NCI-H69 (cell line): ENCODE data around the gene CSRP1.
"Not testable (repeated sequence)": the region's sequence is repeated elsewhere in the genome, so short reads cannot be mapped to it uniquely, and the experiment has no call there.

ENCODE experiments used
- DNase-seq: peaks from one replicate; lab custom pipeline; 2025; lab: John Stamatoyannopoulos, UW

CSRP1 gene

GRCh38 chr1:201506557-201507359 is at the start of gene CSRP1:
CSRP1 (minus strand) TSS chr1:201507123; CDS start chr1:201496303, 10,820 bp downstream.
- DNase-seq, result peak; percentile 91

- DNase-seq, result peak; percentile 40
Observed at GRCh38 chr1:201555593-201555945, 48.6 kb upstream of the CSRP1 start.

GRCh38 chr1:201554789-201555592 is 48.1 kb upstream of the CSRP1 start:
- DNase-seq, result peak; percentile 76

GRCh38 chr1:201554190-201554600 is 47.3 kb upstream of the CSRP1 start:
- DNase-seq, result no peak

DNA sequence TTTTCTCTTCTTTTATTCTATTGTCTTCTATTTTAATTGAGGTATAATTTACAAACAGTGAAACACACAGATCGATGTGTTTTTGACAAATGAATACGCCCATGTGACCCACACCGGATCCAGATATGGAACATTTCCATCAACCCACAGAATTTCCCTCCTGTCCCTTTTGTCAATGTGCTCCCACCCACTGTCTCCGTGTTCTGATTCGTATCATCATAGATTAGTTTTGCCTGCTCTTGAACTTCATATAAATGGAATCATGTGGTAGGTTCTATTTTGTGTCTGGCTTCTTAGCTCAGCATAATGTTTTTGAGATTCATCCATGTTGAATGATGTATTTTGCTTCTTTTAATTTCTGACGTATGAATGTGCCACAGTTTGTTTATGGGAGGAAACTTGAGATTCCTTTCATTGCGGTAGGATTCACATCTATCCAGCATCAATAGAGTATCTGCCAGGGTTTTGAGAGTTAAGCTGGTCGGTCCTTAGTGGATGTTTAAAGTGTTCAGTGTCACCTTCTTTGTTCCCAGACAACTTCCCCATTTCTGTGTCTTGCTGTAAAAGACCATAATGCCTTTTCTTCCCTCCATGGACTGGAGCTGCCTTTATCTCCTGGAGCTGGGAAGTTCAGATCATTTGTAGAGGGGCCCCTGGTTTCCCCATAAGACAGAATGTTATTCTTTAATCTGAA is 46.7 kb upstream of the CSRP1 start:
- no peak for DNase-seq

DNA sequence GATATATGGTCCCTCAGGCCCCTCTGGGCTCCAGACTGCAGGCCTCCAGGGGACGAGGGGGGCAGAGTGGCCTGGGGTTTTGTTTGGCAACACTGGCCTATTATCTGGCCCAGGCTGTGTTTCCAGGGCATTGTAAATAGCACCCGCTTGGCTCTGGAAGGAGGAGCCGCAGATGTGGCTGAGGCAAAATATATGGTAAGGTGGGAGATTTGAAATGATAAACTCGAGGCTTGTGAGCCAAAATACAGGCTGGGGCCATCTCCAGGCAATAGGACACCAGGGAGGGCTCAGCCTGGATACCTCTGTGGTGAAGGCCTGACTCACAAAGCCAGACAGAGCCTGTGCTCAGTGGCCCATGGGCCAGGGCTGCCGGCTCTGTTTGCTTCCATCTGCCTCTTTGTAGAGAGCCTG is 46.0 kb upstream of the CSRP1 start:
- DNase-seq, result peak; percentile 78

DNA sequence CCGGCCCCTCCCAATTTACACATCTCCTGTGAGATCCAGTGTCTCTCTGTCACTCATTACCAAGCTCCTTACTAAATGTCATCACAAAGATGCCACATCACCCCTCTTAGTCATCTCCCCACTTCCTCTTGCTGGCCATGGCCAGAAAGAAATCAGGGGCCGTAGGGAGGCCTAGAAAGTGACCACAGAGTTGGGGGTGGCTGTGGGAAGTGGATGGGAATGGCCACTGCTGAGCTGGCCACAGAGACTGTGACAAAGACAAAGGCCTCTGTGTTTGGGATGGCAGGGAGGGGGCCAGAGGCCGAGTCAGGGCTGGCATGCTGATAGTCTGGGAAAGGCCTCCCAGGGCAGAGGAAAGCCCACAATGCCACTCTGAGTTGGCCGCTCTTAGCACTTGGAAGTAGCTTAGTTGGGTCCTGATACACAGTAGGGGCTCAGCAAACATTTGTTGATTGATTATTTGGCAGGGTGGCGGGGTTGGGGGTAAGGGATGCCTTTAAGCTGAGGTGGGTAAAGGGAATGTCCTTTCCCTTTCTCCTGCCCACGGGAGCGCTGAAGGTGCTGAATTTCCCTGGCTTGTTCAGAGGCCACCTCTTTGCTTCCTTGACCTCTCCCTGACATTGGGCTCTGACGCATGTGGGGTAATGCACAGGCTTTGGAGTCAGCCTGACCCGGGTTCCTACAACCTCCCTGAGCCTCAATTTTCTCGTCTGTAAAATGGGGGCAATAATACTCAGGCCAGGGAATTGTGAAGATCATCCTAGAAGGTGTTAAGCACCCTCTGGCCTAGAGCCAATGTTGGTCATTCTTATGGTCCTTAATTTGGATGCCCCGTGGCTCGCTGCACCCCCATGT is 45.2 kb upstream of the CSRP1 start:
- DNase-seq, result no peak

DNA sequence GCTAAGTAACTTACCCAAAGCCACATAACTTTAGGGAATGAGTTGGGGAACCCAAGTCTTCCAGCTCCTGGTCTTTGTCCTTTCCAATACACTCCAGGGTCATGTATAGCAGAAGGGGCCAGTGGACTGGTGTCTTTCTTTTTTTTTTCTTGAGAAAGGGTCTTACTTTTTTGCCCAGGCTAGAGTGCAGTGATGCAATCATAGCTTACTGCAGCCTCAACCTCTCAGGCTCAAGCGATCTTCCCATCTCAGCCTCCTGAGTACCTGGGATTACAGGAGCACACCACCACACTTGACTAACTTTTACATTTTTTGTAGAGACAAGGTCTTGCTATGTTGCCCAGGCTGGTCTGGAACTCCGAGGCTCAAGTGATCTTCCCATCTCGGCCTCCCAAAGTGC is 44.2 kb upstream of the CSRP1 start:
- DNase-seq, result no peak

DNA sequence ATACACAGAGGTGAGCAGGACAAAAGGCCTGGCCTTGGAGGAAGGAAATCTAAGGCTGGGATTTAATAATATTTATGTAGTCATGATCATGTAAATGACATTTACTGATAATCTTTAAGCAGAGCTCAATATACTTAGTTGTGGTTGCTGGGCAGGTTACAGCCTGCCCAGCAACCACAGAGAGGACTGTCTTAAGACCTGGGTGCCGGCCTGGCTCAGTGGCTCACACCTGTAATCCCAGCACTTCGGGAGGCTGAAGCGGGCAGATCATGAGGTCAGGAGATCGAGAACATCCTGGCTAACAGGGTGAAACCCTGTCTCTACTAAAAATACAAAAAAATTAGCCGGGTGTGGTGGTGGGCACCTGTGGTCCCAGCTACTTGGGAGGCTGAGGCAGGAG is 42.6 kb upstream of the CSRP1 start:
- not testable (repeated sequence) for DNase-seq

DNA sequence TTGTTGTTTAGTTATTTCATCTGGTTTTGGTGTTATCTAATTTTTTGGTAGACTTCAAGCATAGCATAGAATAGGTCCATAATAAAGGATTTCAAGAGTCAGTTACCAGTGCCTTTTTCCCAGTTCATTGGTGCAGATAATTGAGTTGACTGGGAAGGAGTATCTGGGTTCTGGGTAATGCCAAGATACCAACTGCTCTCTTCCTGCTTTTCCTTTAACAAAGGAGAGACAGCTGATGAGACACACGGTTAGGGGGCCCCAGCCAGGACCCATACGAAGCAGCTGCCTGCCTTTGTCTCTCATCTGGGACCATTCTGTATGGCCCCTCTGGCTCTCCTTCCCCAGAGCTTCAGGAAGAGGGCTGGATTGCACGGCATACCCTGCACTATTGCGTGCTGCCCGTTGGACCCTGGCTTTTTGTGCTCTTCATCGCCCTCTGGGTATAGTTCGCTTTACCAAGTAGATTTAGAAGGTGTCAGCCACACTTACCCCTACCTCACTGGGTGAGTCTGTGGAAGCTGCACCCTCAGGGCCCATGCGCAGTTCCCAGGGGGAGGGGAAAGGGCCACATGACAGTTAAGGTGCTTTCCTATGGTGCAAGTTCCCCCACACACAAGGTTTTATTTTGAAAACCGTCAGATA is 39.0 kb upstream of the CSRP1 start:
- peak; percentile 84 for DNase-seq

- no peak for DNase-seq
Observed at GRCh38 chr1:201544710-201545109, 37.8 kb upstream of the CSRP1 start.

GRCh38 chr1:201543871-201544642 is 37.1 kb upstream of the CSRP1 start:
- peak; percentile 31 for DNase-seq

- no peak for DNase-seq
Observed at GRCh38 chr1:201542309-201543035, 35.5 kb upstream of the CSRP1 start.

- peak; percentile 61 for DNase-seq
Observed at GRCh38 chr1:201540846-201541735, 34.2 kb upstream of the CSRP1 start.

DNA sequence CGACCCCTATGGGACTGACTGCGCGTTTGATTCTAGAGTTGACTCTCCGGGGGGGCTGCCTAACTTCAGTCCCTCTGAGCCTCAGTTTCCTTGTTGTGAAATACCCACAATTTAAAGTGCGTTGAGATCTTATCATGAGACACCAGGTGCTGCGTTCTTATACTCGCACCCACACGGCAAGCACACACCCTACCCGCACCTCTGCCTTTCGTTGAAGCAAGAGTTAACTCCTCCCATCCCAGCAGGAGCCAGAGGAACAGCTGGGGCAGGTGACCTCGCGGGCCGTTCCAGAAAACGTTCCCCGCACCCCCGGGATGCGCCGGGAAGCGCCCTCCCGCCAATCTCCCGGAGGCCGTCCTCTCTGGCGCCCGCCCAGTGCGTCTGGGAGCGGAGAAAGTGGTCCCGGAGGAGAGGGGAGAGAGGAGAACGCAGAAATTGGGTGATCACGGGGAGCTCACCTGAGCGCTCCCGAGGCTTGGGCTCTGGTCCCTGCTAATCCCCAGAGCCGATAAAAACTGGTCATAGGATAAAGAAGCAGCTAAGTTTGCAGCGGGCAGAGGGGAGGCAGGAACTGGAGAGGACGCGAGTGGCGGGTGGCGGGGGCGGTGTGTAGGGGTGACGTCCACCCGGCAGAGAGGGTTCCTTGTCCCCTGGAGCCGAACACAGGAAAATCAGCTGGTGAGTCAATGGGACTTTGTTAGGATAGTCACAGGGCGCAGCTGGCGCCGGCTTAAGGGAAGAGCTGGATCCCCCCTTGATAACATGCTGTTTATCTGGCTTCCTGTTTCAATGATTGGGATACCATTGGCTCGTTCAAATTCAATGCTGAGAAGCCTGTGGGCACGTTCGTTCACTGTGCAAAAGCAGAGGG is 32.9 kb upstream of the CSRP1 start:
- DNase-seq, result peak; percentile 96

DNA sequence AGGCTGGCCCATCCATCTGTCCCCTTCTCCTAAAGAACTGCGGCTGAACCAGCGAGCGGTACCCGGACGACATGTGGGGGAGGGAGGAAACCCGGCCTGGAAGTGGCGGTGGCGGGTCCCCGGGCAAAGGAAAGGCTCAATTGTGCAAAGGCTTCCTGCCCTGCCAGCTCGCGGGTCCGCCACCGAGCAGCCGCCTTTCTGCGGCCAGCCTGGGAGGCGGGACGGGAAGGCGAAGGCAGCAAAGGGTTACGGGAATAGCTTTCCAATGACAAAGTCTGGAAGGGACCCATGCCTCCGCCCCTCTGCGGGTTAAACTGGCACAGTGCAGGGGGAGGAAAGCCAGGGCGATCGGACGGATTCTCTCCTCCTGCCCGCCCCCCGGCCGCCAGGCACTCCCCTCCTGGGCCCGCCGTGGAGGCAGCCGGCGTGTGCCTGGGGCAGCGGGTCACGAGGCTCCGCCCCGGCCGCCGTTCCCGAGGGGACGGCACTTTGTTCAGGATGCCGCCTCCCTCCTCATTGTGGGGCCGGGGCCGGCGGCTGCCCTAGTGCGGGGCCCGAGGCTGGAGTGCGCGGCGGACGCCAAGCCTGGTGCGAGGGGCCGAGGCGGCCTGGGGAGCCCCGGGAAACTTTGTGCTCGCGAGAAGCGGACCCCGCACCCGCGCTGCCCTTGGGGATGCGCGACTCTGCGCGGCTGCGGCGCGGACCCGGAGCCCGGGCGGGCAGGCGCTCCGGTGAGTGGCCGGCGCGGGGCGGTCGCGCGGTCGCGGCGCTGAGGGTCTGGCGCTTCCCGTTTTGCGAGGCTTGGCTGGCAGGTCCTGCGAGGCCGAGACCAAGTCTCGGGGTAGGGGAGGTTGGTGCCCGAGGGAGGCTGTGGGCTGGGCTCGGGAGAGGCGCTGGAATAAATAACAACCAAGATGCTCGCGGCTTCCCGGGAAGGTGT is 32.0 kb upstream of the CSRP1 start, which contains the start of gene NAV1:
NAV1 (plus strand) TSS at position 516 of the 940 bp plus-strand sequence. CDS start 83,758 bp downstream, outside the sequence.
- DNase-seq, result peak; percentile 88
